Activated CD4-positive, alpha-beta T cell treated with anti-CD3 and anti-CD28 coated beads, Interleukin-2, amount 10 ng/mL, durations not matched to agents 24 days and 14 days (primary cell): Measurements from ENCODE around the gene RAX2. TPM values are rescaled to one million over a fixed set of nuclear protein-coding genes. Genes with fewer than 3 reads are reported as not detected.
"Not testable (repeated sequence)": the region's sequence is repeated elsewhere in the genome, so short reads cannot be mapped to it uniquely, and the experiment has no call there.

ENCODE experiments used
- DNase-seq: peaks from one replicate; pipeline ENCODE4 v3.0.0; 2022
- H3K27ac Mint-ChIP-seq: one replicate; pipeline ENCODE4 v1.8.0; 2022; ENCODE audit warnings: mild to moderate bottlenecking, mixed read lengths
- H3K27me3 Mint-ChIP-seq: one replicate; pipeline ENCODE4 v1.8.0; 2022; ENCODE audit warnings: mixed read lengths
- H3K36me3 Mint-ChIP-seq: one replicate; pipeline ENCODE4 v1.8.0; 2022; ENCODE audit warnings: low read depth, mild to moderate bottlenecking, mixed read lengths
- H3K4me1 Mint-ChIP-seq: one replicate; pipeline ENCODE4 v1.8.0; 2021; ENCODE audit warnings: mixed read lengths
- H3K4me3 Mint-ChIP-seq: one replicate; pipeline ENCODE4 v1.8.0; 2022; ENCODE audit warnings: mild to moderate bottlenecking, moderate library complexity, mixed read lengths
- H3K9me3 Mint-ChIP-seq: one replicate; pipeline ENCODE4 v1.8.0; 2021; ENCODE audit warnings: mixed read lengths
- intact Hi-C: fragments of 100-400 bp; cut with micrococcal nuclease; formaldehyde crosslinking; loops from one replicate; pipeline ENCODE4 v1.15.1; 2023
- total RNA-seq: library from RNA; stranded (reverse); gene quantifications from 2 replicates; pipeline ENCODE4 v1.2.3, GENCODE V29; 2022

RAX2 gene
- total RNA-seq, 1 donor from 2014 or later: not detected

GRCh38 chr19:3768015-3768747 lies 3.8 kb downstream of the RAX2 start:
- intact Hi-C loops: no loop called here
- Mint-ChIP-seq H3K27ac (no peak overlapping the region), H3K9me3 (no peaks in the 10 kb centered on the region)

DNA sequence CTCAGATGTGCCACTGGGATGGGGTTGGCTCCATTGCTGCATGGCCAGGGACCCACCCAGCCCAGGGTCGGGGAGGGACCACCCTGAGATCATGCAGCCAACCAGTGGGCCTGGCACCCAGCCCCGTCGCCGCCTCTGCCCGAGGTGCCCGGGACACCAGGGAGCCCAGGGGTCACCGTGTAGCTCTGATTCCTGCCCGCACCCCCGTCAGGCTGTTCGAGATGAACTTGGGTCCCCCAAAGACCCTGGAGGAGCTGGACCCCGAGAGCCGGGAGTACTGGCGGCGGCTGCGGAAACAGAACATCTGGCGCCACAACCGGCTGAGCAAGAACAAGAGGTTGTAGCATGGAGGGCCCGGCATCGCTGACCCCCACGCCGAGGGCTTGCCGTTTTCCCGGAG lies 5.0 kb downstream of the RAX2 start:
- H3K27me3 Mint-ChIP-seq: peaks cover 5% of the 10 kb centered on the region
- peaks cover 17% of the 10 kb centered on the region for H3K4me1 Mint-ChIP-seq
- intact Hi-C loops: no loop called here
- peaks cover 24% of the 10 kb centered on the region for H3K36me3 Mint-ChIP-seq
- H3K27ac Mint-ChIP-seq: no peak overlapping the region
- no peak for DNase-seq
- no peaks in the 10 kb centered on the region for H3K9me3 Mint-ChIP-seq
- H3K4me3 Mint-ChIP-seq: no peak overlapping the region

More at GRCh38 chr19:3768015-3768747, 3.8 kb downstream of the RAX2 start:
- no peak overlapping the region for H3K4me3 Mint-ChIP-seq
- peaks cover 18% of the 10 kb centered on the region for H3K36me3 Mint-ChIP-seq
- no peak for DNase-seq
- H3K27me3 Mint-ChIP-seq: no peaks in the 10 kb centered on the region
- H3K4me1 Mint-ChIP-seq: peaks cover 8% of the 10 kb centered on the region

DNA sequence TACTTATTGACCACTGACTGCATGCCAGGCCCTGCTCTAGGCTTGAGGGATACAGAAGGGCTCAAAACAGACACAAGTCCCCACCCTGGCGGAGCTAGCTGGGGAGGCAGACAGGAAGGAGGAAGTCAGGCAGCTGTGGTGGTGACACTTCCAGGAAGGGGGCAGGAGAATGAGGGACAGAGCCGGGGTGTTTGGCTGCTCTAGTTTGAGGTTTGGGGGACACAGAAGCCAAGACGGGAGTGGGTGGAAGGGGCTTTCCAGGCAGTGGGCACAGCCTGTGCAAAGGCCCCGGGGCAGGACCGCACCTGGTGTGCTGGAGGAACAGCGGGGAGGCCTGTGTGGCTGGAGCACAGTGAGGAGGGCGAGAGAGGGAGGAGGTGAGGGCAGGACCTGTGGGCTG lies 5.5 kb downstream of the RAX2 start:
- peaks cover 24% of the 10 kb centered on the region for H3K36me3 Mint-ChIP-seq
- peak overlapping the region; percentile 8 for H3K4me3 Mint-ChIP-seq
- H3K27me3 Mint-ChIP-seq: peaks cover 5% of the 10 kb centered on the region
- intact Hi-C loops: no loop called here
- DNase-seq: peak; percentile 67
- peaks cover 21% of the 10 kb centered on the region for H3K4me1 Mint-ChIP-seq
- peak overlapping the region; percentile 34 for H3K27ac Mint-ChIP-seq
- H3K9me3 Mint-ChIP-seq: no peaks in the 10 kb centered on the region

DNA sequence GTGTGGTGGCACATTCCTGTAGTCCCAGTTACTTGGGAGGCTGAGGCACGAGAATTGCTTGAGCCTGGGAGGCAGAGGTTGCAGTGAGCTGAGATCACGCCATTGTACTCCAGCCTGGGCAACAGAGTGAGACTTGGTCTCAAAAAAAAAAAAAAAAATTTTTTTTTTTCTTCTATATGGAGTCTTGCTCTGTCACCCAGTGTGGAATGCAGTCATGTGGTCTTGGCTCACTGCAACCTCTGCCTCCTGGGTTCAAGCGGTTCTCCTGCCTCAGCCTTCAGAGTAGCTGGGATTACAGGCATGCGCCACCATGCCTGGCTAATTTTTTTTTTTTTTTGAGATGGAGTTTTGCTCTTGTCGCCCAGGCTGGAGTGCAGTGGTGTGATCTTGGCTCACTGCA lies 6.3 kb downstream of the RAX2 start:
- intact Hi-C loops: not testable (repeated sequence)

GRCh38 chr19:3765121-3765520 lies 6.9 kb downstream of the RAX2 start:
- Mint-ChIP-seq H3K9me3 (no peaks in the 10 kb centered on the region), H3K27ac (no peak overlapping the region), H3K4me3 (no peak overlapping the region), H3K36me3 (peaks cover 31% of the 10 kb centered on the region), H3K4me1 (peaks cover 27% of the 10 kb centered on the region), H3K27me3 (peaks cover 5% of the 10 kb centered on the region)
- DNase-seq: no peak
- intact Hi-C loops: no loop called here

More for the DNA sequence above, 6.3 kb downstream of the RAX2 start:
- Mint-ChIP-seq H3K36me3 (peaks cover 30% of the 10 kb centered on the region), H3K4me1 (peaks cover 26% of the 10 kb centered on the region)
- H3K9me3 Mint-ChIP-seq, H3K27me3 Mint-ChIP-seq, DNase-seq, H3K4me3 Mint-ChIP-seq, H3K27ac Mint-ChIP-seq: not testable (repeated sequence)

DNA sequence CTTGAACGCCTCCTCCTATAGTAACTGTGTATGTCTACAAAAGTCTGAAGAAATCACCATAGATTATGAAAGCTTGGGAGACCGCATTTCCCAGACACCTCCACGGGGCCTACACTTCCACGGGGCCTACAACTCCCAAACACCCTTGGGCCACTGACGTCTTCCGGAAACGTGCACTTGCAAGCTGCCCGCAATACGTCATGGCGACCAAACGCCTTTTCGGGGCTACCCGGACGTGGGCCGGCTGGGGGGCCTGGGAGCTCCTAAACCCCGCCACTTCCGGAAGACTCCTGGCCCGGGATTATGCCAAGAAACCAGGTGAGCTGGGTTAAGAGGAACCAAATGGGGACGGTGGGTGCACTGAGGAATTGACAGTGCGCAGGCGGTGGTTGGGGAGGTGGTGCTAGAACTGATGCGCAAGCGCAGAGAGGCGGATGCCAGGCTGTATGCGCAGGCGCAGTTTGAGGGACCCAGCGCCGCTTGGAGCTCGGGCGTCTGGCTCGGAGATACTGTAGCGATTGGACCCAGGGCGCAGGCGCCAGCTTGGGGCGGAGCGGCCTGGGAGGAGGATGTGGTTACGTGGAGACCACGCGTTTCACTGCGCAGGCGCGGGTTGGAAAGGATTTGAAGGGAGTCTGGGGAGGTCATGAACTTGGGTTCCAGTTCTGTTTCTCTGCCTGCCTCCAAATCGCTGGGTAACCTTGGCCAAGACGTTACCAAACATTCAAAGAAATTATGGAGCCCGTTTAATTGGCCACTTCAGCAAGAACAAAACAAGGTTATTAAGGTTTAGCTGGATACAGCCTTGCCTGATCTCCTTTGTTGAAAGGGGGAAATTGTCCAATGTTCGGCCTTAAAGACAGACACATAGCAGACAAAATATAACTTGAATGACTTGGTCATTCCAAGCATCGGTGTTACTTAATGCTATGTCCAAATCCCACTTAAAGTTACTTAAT lies 9.2 kb downstream of the RAX2 start, which contains the start of gene MRPL54:
Gene MRPL54 (plus strand): TSS at position 182 of the 959 bp plus-strand sequence. CDS start 19 bp downstream, at position 201.
- H3K4me3 Mint-ChIP-seq: peak within 1 kb of the TSS; percentile 99
- H3K4me1 Mint-ChIP-seq: peaks cover 32% of the 10 kb centered on the region
- intact Hi-C loops: loop anchor here (1.0 to 5.0 kb wide), 2 partner anchors 56 to 225 kb away; partner anchors contain the start of gene EEF2
- H3K9me3 Mint-ChIP-seq: no peaks in the 10 kb centered on the region
- peak within 1 kb of the TSS; percentile 100 for H3K27ac Mint-ChIP-seq
- peaks cover 37% of the 10 kb centered on the region for H3K36me3 Mint-ChIP-seq
- H3K27me3 Mint-ChIP-seq: peaks cover 5% of the 10 kb centered on the region
- peak; percentile 100 for DNase-seq

DNA sequence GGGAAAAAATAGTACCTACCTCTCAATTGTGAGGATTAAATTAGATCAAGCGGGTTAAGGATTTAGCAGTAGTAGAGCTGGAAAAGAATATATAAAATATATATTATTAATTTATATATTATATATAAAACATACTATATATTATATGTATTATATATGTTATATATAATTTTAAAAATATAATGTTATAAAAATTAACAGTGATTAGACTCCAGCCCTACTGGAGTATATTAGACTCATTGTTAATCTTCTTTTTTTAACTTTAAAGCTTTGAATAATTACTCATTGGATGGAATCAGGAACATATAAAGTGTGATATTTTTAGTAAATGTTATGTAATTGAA lies 9.9 kb downstream of the RAX2 start:
- Mint-ChIP-seq H3K27ac (peak overlapping the region; percentile 100), H3K27me3 (peaks cover 5% of the 10 kb centered on the region), H3K9me3 (no peaks in the 10 kb centered on the region), H3K4me1 (peaks cover 32% of the 10 kb centered on the region), H3K4me3 (peak overlapping the region; percentile 99), H3K36me3 (peaks cover 36% of the 10 kb centered on the region)
- no peak for DNase-seq
- intact Hi-C loops: loop anchor here (1.0 to 5.0 kb wide), 2 partner anchors 56 to 225 kb away; partner anchors contain the start of gene EEF2

GRCh38 chr19:3761382-3762129 lies 10.5 kb downstream of the RAX2 start, which contains the start of gene APBA3:
Gene APBA3 (minus strand): TSS chr19:3761692. CDS start chr19:3760264, 1,428 bp downstream.
- H3K4me1 Mint-ChIP-seq: peaks cover 30% of the 10 kb centered on the region
- peaks cover 5% of the 10 kb centered on the region for H3K27me3 Mint-ChIP-seq
- peaks cover 37% of the 10 kb centered on the region for H3K36me3 Mint-ChIP-seq
- H3K9me3 Mint-ChIP-seq: no peaks in the 10 kb centered on the region
- peak within 1 kb of the TSS; percentile 100 for H3K27ac Mint-ChIP-seq
- DNase-seq: peak; percentile 99
- H3K4me3 Mint-ChIP-seq: peak within 1 kb of the TSS; percentile 99
- intact Hi-C loops: loop anchor here (1.0 to 5.0 kb wide), 5 partner anchors 57 to 226 kb away; partner anchors contain the start of genes EEF2 and HMG20B

GRCh38 chr19:3760871-3761361 lies 11.1 kb downstream of the RAX2 start:
- peak overlapping the region; percentile 99 for H3K4me3 Mint-ChIP-seq
- peaks cover 27% of the 10 kb centered on the region for H3K4me1 Mint-ChIP-seq
- peaks cover 5% of the 10 kb centered on the region for H3K27me3 Mint-ChIP-seq
- H3K27ac Mint-ChIP-seq: peak overlapping the region; percentile 99
- peak; percentile 76 for DNase-seq
- H3K9me3 Mint-ChIP-seq: no peaks in the 10 kb centered on the region
- intact Hi-C loops: loop anchor here (1.0 to 5.0 kb wide), 4 partner anchors 61 to 226 kb away; partner anchors contain the start of genes EEF2 and HMG20B
- H3K36me3 Mint-ChIP-seq: peaks cover 35% of the 10 kb centered on the region

DNA sequence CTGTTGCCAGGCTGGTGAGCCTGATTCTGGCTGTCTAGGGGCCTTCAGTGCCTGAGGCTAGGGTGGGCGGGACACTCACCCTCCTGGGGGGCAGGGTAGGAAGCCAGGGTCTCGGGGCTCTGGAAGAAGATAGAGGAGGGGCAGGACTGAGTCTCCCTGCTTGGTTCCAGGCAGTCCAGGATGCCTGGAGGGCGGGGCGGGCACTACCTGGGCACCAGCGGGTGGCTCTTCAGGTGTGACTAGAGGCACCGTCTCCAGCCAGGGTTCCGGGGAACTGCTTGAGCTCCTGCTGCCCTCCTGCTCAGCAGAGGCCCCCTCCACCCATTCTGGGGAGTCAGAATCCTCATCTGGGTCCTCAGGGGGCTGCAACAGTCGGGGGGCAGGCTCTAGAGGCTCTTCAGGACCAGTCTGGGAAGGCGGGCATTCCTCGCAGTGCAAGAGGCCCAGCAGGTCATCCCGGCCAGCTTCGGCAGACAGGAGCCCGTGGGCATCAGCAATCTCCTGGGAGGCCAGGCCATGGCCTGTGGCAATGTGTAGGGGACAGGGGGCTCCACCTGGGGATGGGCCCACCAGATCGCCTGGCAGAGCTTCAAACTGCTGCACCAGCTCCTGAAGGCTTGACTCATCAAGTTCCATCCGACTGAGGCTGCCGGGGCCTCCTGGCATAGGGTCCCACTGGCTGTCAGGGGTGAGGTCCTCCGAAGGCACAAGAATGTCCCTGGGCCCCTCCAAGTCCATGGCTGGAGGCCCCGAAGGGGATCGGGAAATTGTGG lies 12.4 kb downstream of the RAX2 start:
- DNase-seq: no peak
- Mint-ChIP-seq H3K27me3 (peaks cover 5% of the 10 kb centered on the region), H3K9me3 (no peaks in the 10 kb centered on the region), H3K27ac (peak overlapping the region; percentile 29), H3K4me1 (peaks cover 33% of the 10 kb centered on the region), H3K4me3 (peak overlapping the region; percentile 99), H3K36me3 (peaks cover 43% of the 10 kb centered on the region)
- intact Hi-C loops: loop anchor here (2.0 to 5.0 kb wide), 2 partner anchors 187 to 228 kb away; partner anchors contain the start of genes EEF2 and HMG20B

DNA sequence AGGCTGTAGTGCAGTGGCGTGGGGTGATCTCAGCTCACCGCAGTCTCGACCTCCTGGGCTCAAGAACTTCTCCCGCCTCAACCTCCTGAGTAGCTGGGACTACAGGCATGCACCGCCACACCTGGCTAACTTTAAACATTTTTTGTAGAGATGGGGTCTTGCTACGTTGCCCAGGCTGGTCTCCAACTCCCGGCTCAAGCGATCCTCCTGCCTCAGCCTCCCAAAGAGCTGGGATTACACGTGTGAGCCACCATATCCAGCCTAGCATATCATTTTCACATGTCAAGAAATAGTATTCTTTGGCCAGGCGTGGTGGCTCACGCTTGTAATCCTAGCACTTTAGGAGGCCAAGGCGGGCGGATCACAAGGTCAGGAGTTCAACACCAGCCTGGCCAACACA lies 13.7 kb downstream of the RAX2 start:
- peaks cover 34% of the 10 kb centered on the region for H3K4me1 Mint-ChIP-seq
- DNase-seq, H3K9me3 Mint-ChIP-seq, H3K27me3 Mint-ChIP-seq, H3K4me3 Mint-ChIP-seq, H3K27ac Mint-ChIP-seq, intact Hi-C loops: not testable (repeated sequence)
- H3K36me3 Mint-ChIP-seq: peaks cover 48% of the 10 kb centered on the region

- H3K27ac Mint-ChIP-seq, intact Hi-C loops, H3K9me3 Mint-ChIP-seq, H3K27me3 Mint-ChIP-seq, DNase-seq, H3K4me3 Mint-ChIP-seq: not testable (repeated sequence)
- Mint-ChIP-seq H3K36me3 (peaks cover 48% of the 10 kb centered on the region), H3K4me1 (peaks cover 28% of the 10 kb centered on the region)
These were observed 14.3 kb downstream of the RAX2 start for GRCh38 chr19:3757705-3758104.
